Measurements from ENCODE around the gene C6orf141. TPM values are rescaled to one million over a fixed set of nuclear protein-coding genes. Genes with fewer than 3 reads are reported as not detected.

C6orf141 gene
- total RNA-seq, 1 donor from 2014 or later, result 2.1 TPM

GRCh38 chr6:49553384-49553783 is 2.9 kb downstream of the C6orf141 start:
- H3K27me3 ChIP-seq, result peaks cover 21% of the 10 kb centered on the region
- no peaks in the 10 kb centered on the region for H3K9me3 ChIP-seq
- peaks cover 13% of the 10 kb centered on the region for H3K4me1 ChIP-seq
- ATAC-seq (no peak), DNase-seq (no peak)
- intact Hi-C loops (cut with DNase I), result no loop called here
- no peaks in the 10 kb centered on the region for H3K36me3 ChIP-seq
- no peak for TF ChIP-seq CTCF (IDR thresholded peaks at IDR 0.05)
- no peak overlapping the region for H3K4me3 ChIP-seq
- H3K27ac ChIP-seq, result no peak overlapping the region

DNA sequence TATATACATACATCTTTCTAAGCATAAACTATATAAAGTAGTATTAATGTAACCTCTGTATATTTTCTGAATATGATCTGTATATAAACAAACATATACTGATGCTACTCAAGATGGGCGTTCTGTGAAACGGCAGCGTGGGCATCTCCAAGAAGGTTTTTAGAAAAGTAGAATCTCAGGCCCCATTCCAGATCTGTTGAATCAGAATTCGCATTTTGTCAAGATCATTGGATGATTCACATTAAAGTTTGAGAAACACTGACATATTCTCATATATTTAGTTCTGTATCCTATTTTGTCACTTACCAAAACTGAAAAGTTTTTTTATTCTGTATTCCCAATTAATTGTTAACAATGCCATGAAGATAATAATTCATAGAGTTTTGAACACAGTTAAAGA is 5.5 kb downstream of the C6orf141 start:
- H3K9me3 ChIP-seq, result no peaks in the 10 kb centered on the region
- peaks cover 14% of the 10 kb centered on the region for H3K27me3 ChIP-seq
- ATAC-seq (no peak), DNase-seq (no peak)
- TF ChIP-seq CTCF (IDR thresholded peaks at IDR 0.05), result no peak
- H3K36me3 ChIP-seq, result no peaks in the 10 kb centered on the region
- H3K4me1 ChIP-seq, result peaks cover 3% of the 10 kb centered on the region
- intact Hi-C loops (cut with DNase I), result no loop called here
- H3K4me3 ChIP-seq, result no peak overlapping the region
- no peak overlapping the region for H3K27ac ChIP-seq

GRCh38 chr6:49556429-49556837 is 6.0 kb downstream of the C6orf141 start:
- ATAC-seq, result peak; percentile 95
- intact Hi-C loops (cut with DNase I), result no loop called here
- Histone ChIP-seq H3K4me1 (no peaks in the 10 kb centered on the region), H3K27ac (no peak overlapping the region), H3K9me3 (no peaks in the 10 kb centered on the region), H3K4me3 (no peak overlapping the region), H3K36me3 (no peaks in the 10 kb centered on the region), H3K27me3 (peaks cover 14% of the 10 kb centered on the region)
- no peak for DNase-seq
- TF ChIP-seq CTCF (IDR thresholded peaks at IDR 0.05), result no peak

- TF ChIP-seq CTCF (IDR thresholded peaks at IDR 0.05), result no peak
- peak overlapping the region; percentile 44 for H3K27ac ChIP-seq
- H3K4me3 ChIP-seq, result no peak overlapping the region
- H3K4me1 ChIP-seq, result no peaks in the 10 kb centered on the region
- ATAC-seq, result peak; percentile 57
- peaks cover 11% of the 10 kb centered on the region for H3K27me3 ChIP-seq
- intact Hi-C loops (cut with DNase I), result no loop called here
- no peak for DNase-seq
- H3K9me3 ChIP-seq, result no peaks in the 10 kb centered on the region
- no peaks in the 10 kb centered on the region for H3K36me3 ChIP-seq
Measured at GRCh38 chr6:49557177-49557576, 6.7 kb downstream of the C6orf141 start.

- Histone ChIP-seq H3K27me3 (peaks cover 4% of the 10 kb centered on the region), H3K4me3 (no peak overlapping the region), H3K4me1 (no peaks in the 10 kb centered on the region), H3K36me3 (no peaks in the 10 kb centered on the region), H3K27ac (no peak overlapping the region), H3K9me3 (no peaks in the 10 kb centered on the region)
- no peak for DNase-seq
- no peak for TF ChIP-seq CTCF (IDR thresholded peaks at IDR 0.05)
- intact Hi-C loops (cut with DNase I), result no loop called here
- no peak for ATAC-seq
Measured at GRCh38 chr6:49558238-49558637, 7.8 kb downstream of the C6orf141 start.

All from upper lobe of right lung (tissue), 1 donor.